ENCODE data around the gene IGFL3.
A peak's percentile ranks its signal among the peaks of the same experiment; 100 is the strongest.

DNA sequence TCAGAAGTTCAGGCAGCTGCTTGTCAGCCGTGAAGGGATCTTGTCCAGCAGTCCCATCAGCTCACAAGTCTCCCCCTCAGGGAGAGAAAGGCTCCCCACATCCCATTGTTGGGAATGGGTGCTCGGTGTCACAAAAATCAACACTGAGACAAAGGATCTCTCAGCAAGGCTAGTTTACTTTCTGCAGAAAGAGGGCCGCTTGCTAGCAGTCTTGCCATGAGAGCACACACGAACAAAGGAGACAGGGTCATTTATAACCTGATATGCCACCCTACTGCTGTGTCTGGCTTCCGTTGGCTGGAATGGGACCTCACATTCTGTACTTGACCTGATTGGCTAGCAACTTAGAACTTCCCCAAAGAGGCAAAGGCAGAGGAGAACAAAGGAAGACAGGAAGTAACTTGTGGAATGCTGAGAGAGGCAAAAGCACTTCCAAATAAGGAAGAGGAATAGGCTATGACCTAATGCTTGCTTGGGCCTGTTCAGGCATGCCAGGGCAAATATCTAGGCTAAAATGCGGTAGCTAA, 8.7 kb upstream of the IGFL3 start:
- TF ChIP-seq ATF7 (IDR thresholded peaks at IDR 0.05): peak; percentile 68
- TF ChIP-seq MEF2D (tag; conservative IDR thresholded peaks at IDR 0.05; ENCODE audit: low read depth): no peak
- TF ChIP-seq RBM15 (IDR thresholded peaks at IDR 0.05; ENCODE audit: insufficient read depth, low read length): no peak
- no peak for TF ChIP-seq GATAD2A (IDR thresholded peaks at IDR 0.05)
- no peak for TF ChIP-seq SIX5 (IDR thresholded peaks at IDR 0.05; ENCODE audit: borderline replicate concordance in 1 of 2, insufficient read depth in 1 of 2, low read depth in 1 of 2, low read length in 2 of 2)
- no peak for TF ChIP-seq CREB1 (IDR thresholded peaks at IDR 0.05)
- TF ChIP-seq CREB1 (CRISPR knock-in tag; IDR thresholded peaks at IDR 0.05): no peak
- TF ChIP-seq, protein P1, sequence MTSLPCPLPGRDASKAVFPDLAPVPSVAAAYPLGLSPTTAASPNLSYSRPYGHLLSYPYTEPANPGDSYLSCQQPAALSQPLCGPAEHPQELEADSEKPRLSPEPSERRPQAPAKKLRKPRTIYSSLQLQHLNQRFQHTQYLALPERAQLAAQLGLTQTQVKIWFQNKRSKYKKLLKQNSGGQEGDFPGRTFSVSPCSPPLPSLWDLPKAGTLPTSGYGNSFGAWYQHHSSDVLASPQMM (CRISPR knock-in tag; IDR thresholded peaks at IDR 0.05): no peak
- no peak for TF ChIP-seq POLR2AphosphoS5 (IDR thresholded peaks at IDR 0.05; ENCODE audit: control insufficient read depth, insufficient read depth, low read depth, low read length)
- TF ChIP-seq, protein P2, sequence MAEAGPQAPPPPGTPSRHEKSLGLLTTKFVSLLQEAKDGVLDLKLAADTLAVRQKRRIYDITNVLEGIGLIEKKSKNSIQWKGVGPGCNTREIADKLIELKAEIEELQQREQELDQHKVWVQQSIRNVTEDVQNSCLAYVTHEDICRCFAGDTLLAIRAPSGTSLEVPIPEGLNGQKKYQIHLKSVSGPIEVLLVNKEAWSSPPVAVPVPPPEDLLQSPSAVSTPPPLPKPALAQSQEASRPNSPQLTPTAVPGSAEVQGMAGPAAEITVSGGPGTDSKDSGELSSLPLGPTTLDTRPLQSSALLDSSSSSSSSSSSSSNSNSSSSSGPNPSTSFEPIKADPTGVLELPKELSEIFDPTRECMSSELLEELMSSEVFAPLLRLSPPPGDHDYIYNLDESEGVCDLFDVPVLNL (CRISPR knock-in tag; IDR thresholded peaks at IDR 0.05; ENCODE audit: low read depth): no peak
- TF ChIP-seq ZNF79 (CRISPR knock-in tag; IDR thresholded peaks at IDR 0.05; ENCODE audit: low read depth): no peak

Measured in K562 (cell line).